GM23248 (cell line): ENCODE measurements around the gene FBXO7. TPM values are rescaled to one million over a fixed set of nuclear protein-coding genes. Genes with fewer than 3 reads are reported as not detected.

Source experiments
- DNase-seq: peaks from one replicate; pipeline ENCODE4 v3.0.0-alpha.2; 2015
- H2AFZ ChIP-seq: fragments of 200-600 bp; sonication (generic); 2 replicates; pipeline ENCODE4 v1.6.1; 2016; ENCODE audit warnings: antibody characterized with exemption
- H3F3A ChIP-seq: fragments of 200-600 bp; sonication (generic); 2 replicates; pipeline ENCODE4 v1.6.1; 2016; ENCODE audit warnings: mild to moderate bottlenecking, antibody characterized with exemption, mixed run types; ENCODE audit not compliant: insufficient read depth
- H3K27ac ChIP-seq: fragments of 200-600 bp; sonication (generic); 2 replicates; pipeline ENCODE4 v1.5.1; 2016; ENCODE audit warnings: mild to moderate bottlenecking
- H3K27me3 ChIP-seq: fragments of 200-600 bp; sonication (generic); replicated peaks from 2 replicates; pipeline ENCODE4 v1.6.1; 2016; ENCODE audit warnings: mild to moderate bottlenecking; ENCODE audit not compliant: insufficient read depth
- H3K36me3 ChIP-seq: fragments of 200-600 bp; sonication (generic); 2 replicates; pipeline ENCODE4 v1.6.1; 2016; ENCODE audit warnings: low read depth, mild to moderate bottlenecking
- H3K4me1 ChIP-seq: fragments of 200-600 bp; sonication (generic); 2 replicates; pipeline ENCODE4 v1.6.1; 2016; ENCODE audit warnings: mild to moderate bottlenecking; ENCODE audit not compliant: insufficient read depth
- H3K4me2 ChIP-seq: fragments of 200-600 bp; sonication (generic); one replicate; pipeline ENCODE4 v1.6.1; 2016; ENCODE audit warnings: mild to moderate bottlenecking; ENCODE audit not compliant: unreplicated experiment
- H3K4me3 ChIP-seq: fragments of 200-600 bp; sonication (generic); 2 replicates; pipeline ENCODE4 v1.5.1; 2016; ENCODE audit warnings: mild to moderate bottlenecking
- H3K79me2 ChIP-seq: fragments of 200-600 bp; sonication (generic); 2 replicates; pipeline ENCODE4 v1.6.1; 2016; ENCODE audit warnings: mild to moderate bottlenecking; ENCODE audit not compliant: insufficient read depth
- H3K9ac ChIP-seq: fragments of 200-600 bp; sonication (generic); 2 replicates; pipeline ENCODE4 v1.6.1; 2016; ENCODE audit warnings: mild to moderate bottlenecking
- H3K9me2 ChIP-seq: fragments of 200-600 bp; sonication (generic); 2 replicates; pipeline ENCODE4 v1.6.1; 2016; ENCODE audit warnings: mixed run types, mild to moderate bottlenecking, moderate library complexity; ENCODE audit not compliant: insufficient read depth
- H3K9me3 ChIP-seq: fragments of 200-600 bp; sonication (generic); one replicate; pipeline ENCODE4 v1.6.1; 2017; ENCODE audit warnings: low read depth
- H4K20me1 ChIP-seq: fragments of 200-600 bp; sonication (generic); 2 replicates; pipeline ENCODE4 v1.6.0; 2016; ENCODE audit not compliant: insufficient read depth
- EZH2 ChIP-seq: fragments of 200-600 bp; sonication (generic); IDR thresholded peaks from 2 replicates; pipeline ENCODE4 v1.6.1; 2018; ENCODE audit warnings: antibody characterized with exemption, mild to moderate bottlenecking; ENCODE audit not compliant: insufficient read depth, poor library complexity, severe bottlenecking
- EZH2phosphoT487 ChIP-seq: fragments of 200-600 bp; sonication (generic); IDR thresholded peaks from 2 replicates; pipeline ENCODE4 v1.6.1; 2018; ENCODE audit warnings: antibody characterized with exemption, moderate library complexity, mild to moderate bottlenecking, low read depth; ENCODE audit not compliant: insufficient read depth
- WGBS, 2 experiments: methylation state at CpG; one replicate each; pipeline ENCODE4 v1.1.6; 2015 to 2017; ENCODE audit warnings: low lambda C conversion rate in 2 of 2, low coverage in 1 of 2; ENCODE audit errors: missing lambda C conversion rate in 2 of 2; 5-methylcytosine and 5-hydroxymethylcytosine counted together
- in situ Hi-C: fragments of 300-500 bp; cut with MboI; formaldehyde crosslinking; loops from 2 replicates; pipeline ENCODE4 v1.15.0; 2020
- polyA plus RNA-seq: library from polyadenylated mRNA; unstranded; fragments of >200 nt; fragmentation: Nextera tagmentation; extraction: Ambion mirVana; gene quantifications from 2 replicates; pipeline ENCODE4 v1.2.1, GENCODE V29; 2016
- total RNA-seq: library from RNA; depleted of rRNA; stranded (reverse); fragments of >200 nt; shearing (Covaris generic); gene quantifications from 2 replicates; pipeline ENCODE4 v1.2.3, GENCODE V29; 2014

FBXO7 gene
- total and polyA plus RNA-seq, 2 experiments from 2014 or later, result 89.2 to 94.2 TPM

DNA sequence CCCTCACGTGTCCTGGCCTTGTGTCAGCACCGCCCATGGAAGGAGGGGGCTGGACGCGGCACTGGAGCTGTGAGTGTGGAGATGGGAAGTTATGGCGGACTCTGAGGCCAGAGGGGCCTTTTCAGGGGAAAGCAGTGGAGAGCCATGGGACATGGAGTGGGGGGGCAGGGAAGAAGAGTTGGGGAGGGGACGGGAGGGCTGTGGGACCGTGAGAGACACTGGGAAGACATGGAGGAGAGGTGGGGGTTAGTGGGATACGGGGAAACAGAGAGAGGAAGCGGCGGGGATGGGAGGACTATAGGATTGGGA lies 58.2 kb downstream of the FBXO7 start:
- TF ChIP-seq EZH2 (no peak), EZH2phosphoT487 (no peak)
- no peaks in the 10 kb centered on the region for H3K27me3 ChIP-seq
- H3K27ac ChIP-seq, result peak overlapping the region; percentile 80
- H3K4me1 ChIP-seq, result peaks cover 46% of the 10 kb centered on the region
- H3K9ac ChIP-seq, result peak overlapping the region; percentile 68
- H2AFZ ChIP-seq, result no peak overlapping the region
- H3K9me3 ChIP-seq, result no peaks in the 10 kb centered on the region
- H3F3A ChIP-seq, result peaks cover 10% of the 10 kb centered on the region; the same call in 1 of the 2 replicates
- no peak overlapping the region for H3K4me2 ChIP-seq
- 2 to 37% methylated on average over 5 to 10 of the region's 10 CpGs for WGBS, 2 experiments
- H4K20me1 ChIP-seq, result no peaks in the 10 kb centered on the region
- in situ Hi-C loops, result no loop called here
- H3K79me2 ChIP-seq, result no peaks in the 10 kb centered on the region
- no peaks in the 10 kb centered on the region for H3K9me2 ChIP-seq
- no peaks in the 10 kb centered on the region for H3K36me3 ChIP-seq
- H3K4me3 ChIP-seq, result no peak overlapping the region
- no peak for DNase-seq

- Histone ChIP-seq H3K36me3 (no peaks in the 10 kb centered on the region), H3K4me1 (peaks cover 46% of the 10 kb centered on the region), H3K27ac (peak overlapping the region; percentile 80), H3K9ac (peak overlapping the region; percentile 68), H3K9me3 (no peaks in the 10 kb centered on the region), H3K4me3 (no peak overlapping the region), H2AFZ (peak overlapping the region; percentile 39), H3K9me2 (no peaks in the 10 kb centered on the region), H4K20me1 (no peaks in the 10 kb centered on the region), H3K79me2 (no peaks in the 10 kb centered on the region), H3K4me2 (peak overlapping the region; percentile 36), H3K27me3 (no peaks in the 10 kb centered on the region), H3F3A (peaks cover 10% of the 10 kb centered on the region; the same call in 1 of the 2 replicates)
- in situ Hi-C loops, result no loop called here
- TF ChIP-seq EZH2, result no peak
- TF ChIP-seq EZH2phosphoT487, result no peak
- peak; percentile 85 for DNase-seq
- 34% methylated on average over 15 of the region's 15 CpGs for WGBS, 2 experiments
Observed at GRCh38 chr22:32533265-32534111, 58.9 kb downstream of the FBXO7 start.

DNA sequence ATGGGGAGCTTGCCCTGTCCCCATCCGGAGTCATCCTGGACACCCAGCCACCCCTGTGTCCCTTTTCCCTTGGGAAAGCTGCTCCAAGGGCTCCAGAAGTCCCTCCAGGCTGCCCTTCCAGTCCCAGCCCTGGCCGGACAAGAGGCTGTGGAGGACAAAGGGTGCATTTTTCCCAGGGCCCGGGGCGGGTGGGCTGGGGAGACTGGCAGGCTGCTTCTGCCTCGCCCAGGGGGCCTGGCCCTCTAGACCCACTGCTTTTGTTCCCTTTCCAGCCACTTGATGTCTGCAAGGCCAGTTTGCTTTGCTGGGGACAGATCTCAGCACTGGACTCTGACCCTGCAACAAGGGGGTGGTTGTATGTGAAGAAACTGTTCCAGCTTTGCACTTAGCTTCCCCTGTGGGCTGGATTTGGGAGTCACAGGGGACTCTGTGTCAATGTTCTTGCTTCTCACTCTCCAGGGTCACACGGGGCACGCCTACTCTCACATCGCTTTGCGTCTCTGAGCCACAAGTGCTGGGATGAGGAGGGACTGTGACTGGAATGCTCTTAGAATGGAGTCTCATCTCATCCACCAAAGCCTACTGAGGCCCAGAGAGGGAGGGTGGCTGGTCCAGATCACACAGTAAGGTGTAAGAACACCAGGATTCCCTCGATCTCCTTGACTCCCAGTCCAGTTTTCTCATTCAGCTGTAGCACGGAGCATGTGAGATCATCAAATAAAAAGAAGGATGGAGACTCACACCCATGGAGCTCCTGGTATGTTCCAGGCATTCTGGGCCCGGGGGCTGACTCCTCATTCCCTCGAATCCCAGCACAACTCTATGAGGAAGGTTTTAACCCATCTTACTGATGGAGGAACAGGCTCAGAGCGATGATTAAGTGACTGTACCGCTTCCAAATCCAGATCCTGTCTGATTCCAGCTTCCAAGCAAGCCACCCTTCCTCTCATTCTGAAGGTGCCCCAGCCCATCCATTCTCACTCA lies 59.9 kb downstream of the FBXO7 start:
- H3F3A ChIP-seq, result peaks cover 10% of the 10 kb centered on the region; the same call in 1 of the 2 replicates
- no peaks in the 10 kb centered on the region for H3K27me3 ChIP-seq
- no peaks in the 10 kb centered on the region for H3K36me3 ChIP-seq
- DNase-seq, result peak; percentile 85
- TF ChIP-seq EZH2phosphoT487 (no peak), EZH2 (no peak)
- no peaks in the 10 kb centered on the region for H3K9me3 ChIP-seq
- H4K20me1 ChIP-seq, result no peaks in the 10 kb centered on the region
- H3K9me2 ChIP-seq, result no peaks in the 10 kb centered on the region
- H3K27ac ChIP-seq, result peak overlapping the region; percentile 80
- no peak overlapping the region for H3K4me3 ChIP-seq
- WGBS, 2 experiments, result 19 to 27% methylated on average over 15 of the region's 15 CpGs
- H2AFZ ChIP-seq, result peak overlapping the region; percentile 7
- H3K4me2 ChIP-seq, result peak overlapping the region; percentile 36
- H3K79me2 ChIP-seq, result no peaks in the 10 kb centered on the region
- H3K9ac ChIP-seq, result peak overlapping the region; percentile 68
- peaks cover 42% of the 10 kb centered on the region for H3K4me1 ChIP-seq
- in situ Hi-C loops, result no loop called here

DNA sequence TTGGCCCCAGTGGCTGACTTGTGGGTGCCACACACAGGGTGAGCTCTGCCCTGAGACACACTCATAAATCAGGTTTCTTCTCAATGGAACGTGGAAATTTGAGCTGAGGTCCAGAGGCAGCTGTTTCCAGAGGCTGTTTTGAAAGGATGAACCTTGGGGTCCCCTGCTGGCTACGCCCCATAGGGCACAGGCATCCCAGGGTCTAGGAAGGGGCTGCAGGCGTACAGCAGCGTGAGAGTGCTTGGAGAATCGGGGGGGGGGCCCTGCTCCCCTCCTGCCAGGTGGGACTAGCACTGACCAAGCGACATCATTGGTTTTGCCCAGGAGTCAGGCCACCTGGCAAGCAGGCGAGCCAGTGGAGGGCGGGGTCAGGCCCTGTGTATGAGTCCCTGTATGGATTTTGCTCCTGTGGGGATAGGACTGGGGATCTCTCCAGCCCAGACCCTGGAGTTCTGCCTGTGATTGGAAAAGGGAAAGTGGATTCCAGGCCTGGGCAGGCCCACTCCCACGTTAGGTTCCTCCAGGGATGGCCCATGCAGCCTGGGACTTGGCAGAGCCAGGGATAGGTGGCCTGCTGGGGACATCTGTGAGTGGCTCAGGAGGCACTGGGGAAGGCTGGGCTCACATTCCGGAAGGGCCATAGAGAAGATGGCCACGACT lies 61.0 kb downstream of the FBXO7 start:
- Histone ChIP-seq H2AFZ (no peak overlapping the region), H3K36me3 (no peaks in the 10 kb centered on the region), H3F3A (peaks cover 10% of the 10 kb centered on the region; the same call in 1 of the 2 replicates), H4K20me1 (no peaks in the 10 kb centered on the region), H3K27ac (peak overlapping the region; percentile 80), H3K9me2 (no peaks in the 10 kb centered on the region), H3K27me3 (no peaks in the 10 kb centered on the region), H3K9me3 (no peaks in the 10 kb centered on the region), H3K9ac (peak overlapping the region; percentile 68; the same call in 1 of the 2 replicates), H3K79me2 (no peaks in the 10 kb centered on the region), H3K4me3 (no peak overlapping the region), H3K4me1 (peaks cover 42% of the 10 kb centered on the region), H3K4me2 (no peak overlapping the region)
- WGBS, 2 experiments, result 84 to 88% methylated on average over 10 to 11 of the region's 11 CpGs
- no peak for DNase-seq
- TF ChIP-seq EZH2 (no peak), EZH2phosphoT487 (no peak)
- in situ Hi-C loops, result no loop called here
